Umbilical cord (tissue), 2 donors: ENCODE measurements around the gene XYLT2. TPM values are rescaled to one million over a fixed set of nuclear protein-coding genes. Genes with fewer than 3 reads are reported as not detected.
"Not testable (repeated sequence)": the region's sequence is repeated elsewhere in the genome, so short reads cannot be mapped to it uniquely, and the experiment has no call there.

ENCODE experiments used
- DNase-seq: peaks from one replicate; pipeline ENCODE4 v3.0.0-alpha.2; 2015; ENCODE audit warnings: low spot score
- total RNA-seq: library from RNA; depleted of rRNA; stranded (reverse); fragments of >200 nt; gene quantifications from one replicate; pipeline ENCODE4 v1.2.3, GENCODE V29; 2014; ENCODE audit warnings: low replicate concordance; ENCODE audit not compliant: insufficient read depth

The XYLT2 gene
- total RNA-seq, 1 donor from 2014 or later, result 29.6 TPM

GRCh38 chr17:50389534-50389933 lies 43.6 kb downstream of the XYLT2 start:
- DNase-seq, result no peak

GRCh38 chr17:50392621-50393020 lies 46.7 kb downstream of the XYLT2 start:
- no peak for DNase-seq

- no peak for DNase-seq
Measured at GRCh38 chr17:50393700-50394099, 47.8 kb downstream of the XYLT2 start.

GRCh38 chr17:50394711-50395110 lies 48.8 kb downstream of the XYLT2 start:
- no peak for DNase-seq

GRCh38 chr17:50396261-50397110 lies 50.6 kb downstream of the XYLT2 start:
- peak; percentile 40 for DNase-seq

- peak; percentile 87 for DNase-seq
Measured at GRCh38 chr17:50397111-50397918, 51.4 kb downstream of the XYLT2 start, which contains the start of gene LRRC59. Gene LRRC59, minus strand, starts transcription at chr17:50397523. Its CDS starts 206 bp downstream, at chr17:50397317.

GRCh38 chr17:50397919-50398285 lies 52.0 kb downstream of the XYLT2 start:
- DNase-seq, result no peak

GRCh38 chr17:50398672-50399071 lies 52.7 kb downstream of the XYLT2 start:
- DNase-seq, result not testable (repeated sequence)

- DNase-seq, result not testable (repeated sequence)
Measured at GRCh38 chr17:50399591-50399990, 53.7 kb downstream of the XYLT2 start.

GRCh38 chr17:50405351-50405750 lies 59.4 kb downstream of the XYLT2 start:
- DNase-seq, result not testable (repeated sequence)

GRCh38 chr17:50406578-50406977 lies 60.7 kb downstream of the XYLT2 start:
- no peak for DNase-seq

- DNase-seq, result no peak
Measured at GRCh38 chr17:50407921-50408320, 62.0 kb downstream of the XYLT2 start.

Other genes starting within 250 kb of the XYLT2 start
- 5.5 TPM for gene SAMD14, start 216.0 kb upstream of the XYLT2 start, total RNA-seq
- 14.2 TPM for gene PPP1R9B, start 195.4 kb upstream of the XYLT2 start, total RNA-seq
- gene SGCA, start 180.1 kb upstream of the XYLT2 start, total RNA-seq, result 31.3 TPM
- gene COL1A1, start 144.5 kb upstream of the XYLT2 start, total RNA-seq, result 6,804 TPM
- gene TMEM92, start 71.7 kb upstream of the XYLT2 start, total RNA-seq, result not detected
- gene MRPL27, start 27.1 kb downstream of the XYLT2 start, total RNA-seq, result 19.5 TPM
- gene EME1, start 27.1 kb downstream of the XYLT2 start, total RNA-seq, result not detected
- gene LRRC59, start 51.4 kb downstream of the XYLT2 start, total RNA-seq, result 56.8 TPM
- gene ACSF2, start 80.1 kb downstream of the XYLT2 start, total RNA-seq, result 14.9 TPM
- not detected for gene CHAD, start 122.8 kb downstream of the XYLT2 start, total RNA-seq
- 42.4 TPM for gene RSAD1, start 132.7 kb downstream of the XYLT2 start, total RNA-seq
- not detected for gene MYCBPAP, start 162.3 kb downstream of the XYLT2 start, total RNA-seq
- gene EPN3, start 186.6 kb downstream of the XYLT2 start, total RNA-seq, result 1.2 TPM
- 71.3 TPM for gene SPATA20, start 201.0 kb downstream of the XYLT2 start, total RNA-seq
- 1.9 TPM for gene CACNA1G, start 214.6 kb downstream of the XYLT2 start, total RNA-seq